Measurements from ENCODE around the gene ABI3.

DNA sequence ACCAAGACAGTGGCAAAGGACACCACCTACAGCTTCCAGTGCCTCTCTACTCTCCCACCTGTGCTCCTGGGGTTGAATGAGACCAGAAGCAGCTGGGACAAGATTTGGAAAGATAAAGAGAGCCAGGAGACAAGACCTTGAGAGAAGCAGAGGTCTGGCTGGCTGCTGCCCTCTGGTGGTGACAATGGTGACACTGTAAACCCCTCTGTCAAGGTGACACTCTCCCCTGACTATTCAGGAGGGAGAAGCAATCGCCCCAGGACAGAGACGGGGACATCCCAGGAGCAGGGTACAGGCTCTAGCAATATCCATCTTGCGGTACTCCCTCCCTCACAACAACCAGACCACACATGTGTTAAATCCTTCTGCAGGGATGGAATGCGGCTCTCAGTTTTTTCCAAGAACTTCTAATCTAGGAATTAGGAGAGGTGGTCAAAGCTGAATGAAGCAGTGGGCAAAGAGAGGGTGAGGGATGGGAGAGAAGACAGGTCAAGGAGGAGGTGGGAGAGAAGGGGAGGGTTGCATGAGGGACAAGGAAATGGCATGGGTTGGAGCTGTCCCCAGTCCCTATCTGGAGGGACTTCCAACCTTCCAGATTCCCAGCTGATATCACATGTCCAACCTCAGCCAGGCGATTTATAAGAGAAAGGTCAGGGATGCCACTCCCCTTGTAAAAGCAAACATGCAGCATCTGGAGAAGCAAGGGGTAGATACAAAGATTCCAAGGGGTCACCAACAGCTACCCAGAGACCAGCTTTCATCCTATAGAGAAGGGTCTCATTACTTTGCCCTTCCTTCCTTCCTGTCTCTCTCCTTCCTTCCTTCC, 17.1 kb downstream of the ABI3 start:
- TF ChIP-seq, protein P1, sequence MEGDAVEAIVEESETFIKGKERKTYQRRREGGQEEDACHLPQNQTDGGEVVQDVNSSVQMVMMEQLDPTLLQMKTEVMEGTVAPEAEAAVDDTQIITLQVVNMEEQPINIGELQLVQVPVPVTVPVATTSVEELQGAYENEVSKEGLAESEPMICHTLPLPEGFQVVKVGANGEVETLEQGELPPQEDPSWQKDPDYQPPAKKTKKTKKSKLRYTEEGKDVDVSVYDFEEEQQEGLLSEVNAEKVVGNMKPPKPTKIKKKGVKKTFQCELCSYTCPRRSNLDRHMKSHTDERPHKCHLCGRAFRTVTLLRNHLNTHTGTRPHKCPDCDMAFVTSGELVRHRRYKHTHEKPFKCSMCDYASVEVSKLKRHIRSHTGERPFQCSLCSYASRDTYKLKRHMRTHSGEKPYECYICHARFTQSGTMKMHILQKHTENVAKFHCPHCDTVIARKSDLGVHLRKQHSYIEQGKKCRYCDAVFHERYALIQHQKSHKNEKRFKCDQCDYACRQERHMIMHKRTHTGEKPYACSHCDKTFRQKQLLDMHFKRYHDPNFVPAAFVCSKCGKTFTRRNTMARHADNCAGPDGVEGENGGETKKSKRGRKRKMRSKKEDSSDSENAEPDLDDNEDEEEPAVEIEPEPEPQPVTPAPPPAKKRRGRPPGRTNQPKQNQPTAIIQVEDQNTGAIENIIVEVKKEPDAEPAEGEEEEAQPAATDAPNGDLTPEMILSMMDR (IDR thresholded peaks at IDR 0.05), result peak; percentile 77 to 83 (median 80)
- no peak for TF ChIP-seq POLR2A (IDR thresholded peaks at IDR 0.05)

Measured in adrenal gland (tissue), 5 donors.